OCI-LY7 (cell line): Measurements from ENCODE around the gene IFRD2. TPM values are rescaled to one million over a fixed set of nuclear protein-coding genes. Genes with fewer than 3 reads are reported as not detected.

Experiments used
- BruUV-seq: library from RNA; stranded (reverse); fragments of 400-500 nt; replicated peaks from 2 replicates; lab custom pipeline; 2021; lab: Mats Ljungman, UMichigan
- CTCF ChIA-PET: fragments of 300-600 bp; sonication (Branson Sonifier 250); formaldehyde crosslinking; loops from one replicate; lab custom pipeline; 2022; ENCODE audit warnings: antibody characterized with exemption; ENCODE audit not compliant: unreplicated experiment; lab: Charles Lee
- POLR2A ChIA-PET: fragments of 300-600 bp; sonication (Branson Sonifier 250); formaldehyde crosslinking; loops from one replicate; lab custom pipeline; 2022; ENCODE audit warnings: antibody characterized with exemption; lab: Charles Lee
- DNase-seq: peaks from one replicate; pipeline ENCODE4 v3.0.0-alpha.2; 2015; ENCODE audit warnings: low spot score
- H2AFZ ChIP-seq: fragments of 200-600 bp; sonication (generic), shearing (Covaris generic); 2 replicates; pipeline ENCODE4 v1.6.1; 2014; ENCODE audit warnings: mild to moderate bottlenecking, antibody characterized with exemption, low read length, moderate library complexity
- H3K27ac ChIP-seq: fragments of 200-600 bp; sonication (generic); 2 replicates; pipeline ENCODE4 v1.5.1; 2014; ENCODE audit warnings: mixed run types, low read depth, mild to moderate bottlenecking, moderate library complexity, low read length, inconsistent platforms; ENCODE audit not compliant: poor library complexity, severe bottlenecking
- H3K36me3 ChIP-seq: fragments of 200-600 bp; sonication (generic); 2 replicates; pipeline ENCODE4 v1.6.1; 2014; ENCODE audit warnings: mild to moderate bottlenecking, antibody characterized with exemption, low read length, moderate library complexity, mixed read lengths; ENCODE audit not compliant: insufficient read depth
- H3K4me1 ChIP-seq: fragments of 200-600 bp; sonication (generic); 2 replicates; pipeline ENCODE4 v1.5.1; 2014; ENCODE audit warnings: mild to moderate bottlenecking, low read length; ENCODE audit not compliant: insufficient read depth, poor library complexity, severe bottlenecking
- H3K4me2 ChIP-seq: fragments of 200-600 bp; sonication (generic); 2 replicates; pipeline ENCODE4 v1.6.1; 2014; ENCODE audit warnings: mild to moderate bottlenecking, low read length
- H3K4me3 ChIP-seq: fragments of 200-600 bp; sonication (generic); 2 replicates; pipeline ENCODE4 v1.5.1; 2014; ENCODE audit warnings: mild to moderate bottlenecking, low read depth, low read length; ENCODE audit not compliant: poor library complexity, severe bottlenecking
- H3K79me2 ChIP-seq: fragments of 200-600 bp; sonication (generic); 2 replicates; pipeline ENCODE4 v1.6.1; 2016; ENCODE audit warnings: low read depth, mild to moderate bottlenecking, low read length, moderate library complexity, mixed read lengths; ENCODE audit not compliant: insufficient read depth
- H3K9me2 ChIP-seq: fragments of 200-600 bp; sonication (generic); 2 replicates; pipeline ENCODE4 v1.6.1; 2016; ENCODE audit warnings: mild to moderate bottlenecking, low read length, mixed read lengths; ENCODE audit not compliant: insufficient read depth
- H3K9me3 ChIP-seq: fragments of 200-600 bp; sonication (generic); 2 replicates; pipeline ENCODE4 v1.6.1; 2014; ENCODE audit warnings: mild to moderate bottlenecking, mixed run types, low read length, mixed read lengths
- H4K20me1 ChIP-seq: fragments of 200-600 bp; sonication (generic); 2 replicates; pipeline ENCODE4 v1.6.1; 2014; ENCODE audit warnings: mild to moderate bottlenecking, antibody characterized with exemption, low read length, moderate library complexity, mixed read lengths; ENCODE audit not compliant: insufficient read depth
- CTCF ChIP-seq: fragments of 200-600 bp; sonication (generic); conservative IDR thresholded peaks from 2 replicates; pipeline ENCODE4 v1.5.1; 2014; ENCODE audit warnings: mild to moderate bottlenecking, antibody characterized with exemption, low read length, moderate library complexity, mixed read lengths
- EZH2phosphoT487 ChIP-seq: fragments of 200-600 bp; sonication (generic); IDR thresholded peaks from 2 replicates; pipeline ENCODE4 v1.6.1; 2018; ENCODE audit warnings: low read depth, borderline replicate concordance, mild to moderate bottlenecking, mixed run types, antibody characterized with exemption, low read length, moderate library complexity, mixed read lengths
- intact Hi-C: fragments of 100-400 bp; cut with micrococcal nuclease; formaldehyde crosslinking; loops from one replicate; pipeline ENCODE4 v1.10.0; 2022; ENCODE audit not compliant: unreplicated experiment
- total RNA-seq, 2 experiments: library from RNA; depleted of rRNA in 1 of 2; stranded (reverse); fragments of >200 nt in 1 of 2; shearing (Covaris generic) in 1 of 2; gene quantifications; 2 replicates each; pipeline ENCODE4 v1.2.3, GENCODE V29; 2014 to 2022

The IFRD2 gene
- total RNA-seq, 2 experiments from 2014 or later: 93.3 to 95.5 TPM

DNA sequence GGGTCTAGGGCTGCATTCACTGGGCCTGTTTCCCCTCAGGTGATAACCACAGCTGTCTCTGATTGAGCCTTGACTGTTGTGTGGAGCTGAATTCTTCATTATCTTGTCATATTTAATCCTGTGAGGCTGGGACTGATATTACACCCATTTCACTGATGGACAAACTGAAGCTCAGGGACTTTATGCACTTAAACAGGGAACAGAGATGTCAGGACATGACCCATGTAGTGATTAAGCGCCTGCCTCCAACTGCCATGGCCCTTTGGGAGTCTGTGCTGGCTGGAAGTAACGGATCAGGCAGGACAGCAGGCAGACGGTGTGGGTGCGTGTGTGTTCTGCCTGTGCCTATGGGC, 48.7 kb downstream of the IFRD2 start:
- H3K4me2 ChIP-seq: 0 out of 2 replicates have a peak overlapping the region, but pooled peaks have one; percentile 62
- no TSS peak for BruUV-seq
- ChIA-PET CTCF (interaction anchor here (0.6 to 1.3 kb wide), 3 partner anchors 14 to 94 kb away, joined by 3 to 4 read pairs (median 3); no protein-coding TSS in a partner anchor), POLR2A (interaction anchor here (0.9 to 1.1 kb wide), 3 partner anchors 8 to 15 kb away, joined by 3 to 6 read pairs (median 3); partner anchors contain the start of gene GNAI2)
- no peak overlapping the region for H3K4me3 ChIP-seq
- no peak for DNase-seq
- H3K79me2 ChIP-seq: peaks cover 68% of the 10 kb centered on the region
- no peak for TF ChIP-seq EZH2phosphoT487
- no peak for TF ChIP-seq CTCF
- H2AFZ ChIP-seq: no peak overlapping the region
- intact Hi-C loops: no loop called here
- H3K36me3 ChIP-seq: peaks cover 46% of the 10 kb centered on the region; the same call in 1 of the 2 replicates
- H4K20me1 ChIP-seq: peaks cover 15% of the 10 kb centered on the region; the same call in 1 of the 2 replicates
- H3K27ac ChIP-seq: peak overlapping the region; percentile 74
- H3K4me1 ChIP-seq: peaks cover 85% of the 10 kb centered on the region
- no peaks in the 10 kb centered on the region for H3K9me2 ChIP-seq
- no peaks in the 10 kb centered on the region for H3K9me3 ChIP-seq

GRCh38 chr3:50242851-50243542, 49.2 kb downstream of the IFRD2 start:
- H3K9me3 ChIP-seq: no peaks in the 10 kb centered on the region
- intact Hi-C loops: no loop called here
- peaks cover 68% of the 10 kb centered on the region for H3K79me2 ChIP-seq
- H3K4me3 ChIP-seq: peak overlapping the region; percentile 21
- ChIA-PET CTCF (interaction anchor here (0.6 to 0.8 kb wide), 3 partner anchors 13 to 107 kb away, joined by 3 to 7 read pairs (median 3); no protein-coding TSS in a partner anchor), POLR2A (interaction anchor here (0.9 to 1.1 kb wide), 2 partner anchors 9 to 15 kb away, joined by 3 to 6 read pairs; no protein-coding TSS in a partner anchor)
- no TSS peak for BruUV-seq
- H3K4me2 ChIP-seq: peak overlapping the region; percentile 62
- TF ChIP-seq CTCF: no peak
- TF ChIP-seq EZH2phosphoT487: no peak
- peaks cover 85% of the 10 kb centered on the region for H3K4me1 ChIP-seq
- H3K9me2 ChIP-seq: no peaks in the 10 kb centered on the region
- peak overlapping the region; percentile 74 for H3K27ac ChIP-seq
- DNase-seq: peak; percentile 68
- no peak overlapping the region for H2AFZ ChIP-seq
- peaks cover 15% of the 10 kb centered on the region; the same call in 1 of the 2 replicates for H4K20me1 ChIP-seq
- peaks cover 48% of the 10 kb centered on the region; the same call in 1 of the 2 replicates for H3K36me3 ChIP-seq
